Liver (tissue), 9 donors: ENCODE results near the gene CFAP251. TPM values are rescaled to one million over a fixed set of nuclear protein-coding genes. Genes with fewer than 3 reads are reported as not detected.
A peak's percentile ranks its signal among the peaks of the same experiment; 100 is the strongest.

Experiments
- DNase-seq: peaks from one replicate; pipeline ENCODE4 v3.0.0-alpha.2; 2017; ENCODE audit warnings: low spot score
- H3K27ac ChIP-seq, 2 donors: one replicate each; pipeline ENCODE4 v1.7.0; 2013; ENCODE audit warnings: inconsistent platforms in 2 of 2, low read length in 2 of 2, control low read depth in 1 of 2, low read depth in 1 of 2, mild to moderate bottlenecking in 1 of 2
- H3K27me3 ChIP-seq, 4 donors: one replicate each; pipeline versions ENCODE4 v1.6.1 to v1.7.0; 2013; ENCODE audit warnings: low read length in 3 of 4, inconsistent platforms in 1 of 4, mild to moderate bottlenecking in 1 of 4, moderate library complexity in 1 of 4; ENCODE audit not compliant: control insufficient read depth in 4 of 4, insufficient read depth in 4 of 4
- H3K36me3 ChIP-seq, 4 donors: one replicate each; pipeline versions ENCODE4 v1.6.1 to v1.7.0; 2013; ENCODE audit warnings: low read length in 3 of 4, mild to moderate bottlenecking in 3 of 4, low read depth in 1 of 4, moderate library complexity in 1 of 4; ENCODE audit not compliant: control insufficient read depth in 4 of 4, insufficient read depth in 3 of 4
- H3K4me1 ChIP-seq, 4 donors: one replicate each; pipeline versions ENCODE4 v1.6.1 to v1.7.0; 2013; ENCODE audit warnings: low read length in 3 of 4, mild to moderate bottlenecking in 3 of 4, moderate library complexity in 1 of 4; ENCODE audit not compliant: control insufficient read depth in 4 of 4, insufficient read depth in 4 of 4
- H3K4me3 ChIP-seq, 3 donors: one replicate each; pipeline versions ENCODE4 v1.6.1 to v1.7.0; 2013; ENCODE audit warnings: low read length in 3 of 3, control low read depth in 1 of 3, low read depth in 1 of 3, mild to moderate bottlenecking in 1 of 3
- H3K9ac ChIP-seq, 2 donors: one replicate each; pipeline ENCODE4 v1.7.0; 2013; ENCODE audit warnings: low read length in 2 of 2, mild to moderate bottlenecking in 2 of 2, moderate library complexity in 2 of 2, control low read depth in 1 of 2, low read depth in 1 of 2
- H3K9me3 ChIP-seq, 4 donors: one replicate each; pipeline versions ENCODE4 v1.6.1 to v1.7.0; 2013; ENCODE audit warnings: low read length in 3 of 4; ENCODE audit not compliant: control insufficient read depth in 4 of 4
- EGR1 ChIP-seq, 2 donors: IDR thresholded peaks; 2 replicates each; pipeline ENCODE4 v1.6.1; 2016 to 2018; ENCODE audit warnings: antibody characterized with exemption in 2 of 2, low read depth in 2 of 2
- FOXA1 ChIP-seq: IDR thresholded peaks from 2 replicates; pipeline ENCODE4 v1.6.1; 2016; ENCODE audit warnings: antibody characterized with exemption
- FOXA2 ChIP-seq: IDR thresholded peaks from 2 replicates; pipeline ENCODE4 v1.6.1; 2016; ENCODE audit warnings: antibody characterized with exemption
- GABPA ChIP-seq, 2 donors: IDR thresholded peaks in 1 of 2; conservative IDR thresholded peaks in 1 of 2; 2 replicates each; pipeline ENCODE4 v1.6.1; 2016; ENCODE audit warnings: antibody characterized with exemption in 2 of 2, mild to moderate bottlenecking in 1 of 2, moderate library complexity in 1 of 2
- HNF4A ChIP-seq, 2 donors: conservative IDR thresholded peaks; 2 replicates each; pipeline ENCODE4 v1.6.1; 2016; ENCODE audit warnings: antibody characterized with exemption in 2 of 2, mild to moderate bottlenecking in 2 of 2
- HNF4G ChIP-seq: IDR thresholded peaks from 2 replicates; pipeline ENCODE4 v1.6.1; 2016; ENCODE audit warnings: antibody characterized with exemption
- JUND ChIP-seq, 2 donors: IDR thresholded peaks; 2 replicates each; pipeline ENCODE4 v1.6.1; 2016; ENCODE audit warnings: antibody characterized with exemption in 2 of 2
- NR2F2 ChIP-seq: IDR thresholded peaks from 2 replicates; pipeline ENCODE4 v1.6.1; 2016; ENCODE audit warnings: antibody characterized with exemption
- RAD21 ChIP-seq, 2 donors: IDR thresholded peaks; 2 replicates each; pipeline ENCODE4 v1.6.1; 2016; ENCODE audit warnings: antibody characterized with exemption in 2 of 2, mild to moderate bottlenecking in 2 of 2
- RXRA ChIP-seq, 2 donors: IDR thresholded peaks; 2 replicates each; pipeline ENCODE4 v1.6.1; 2017 to 2018; ENCODE audit warnings: antibody characterized with exemption in 2 of 2, mild to moderate bottlenecking in 1 of 2
- SP1 ChIP-seq: IDR thresholded peaks from 2 replicates; pipeline ENCODE4 v1.6.1; 2018; ENCODE audit warnings: antibody characterized with exemption, mild to moderate bottlenecking
- TAF1 ChIP-seq: conservative IDR thresholded peaks from 2 replicates; pipeline ENCODE4 v1.6.1; 2016; ENCODE audit warnings: antibody characterized with exemption, mild to moderate bottlenecking
- YY1 ChIP-seq: IDR thresholded peaks from 2 replicates; pipeline ENCODE4 v1.6.1; 2016; ENCODE audit warnings: antibody characterized with exemption, mild to moderate bottlenecking
- WGBS: extraction: QIAGEN DNeasy Blood & Tissue Kit; methylation state at CpG from one replicate; pipeline ENCODE4 v1.1.7; 2013; 5-methylcytosine and 5-hydroxymethylcytosine counted together
- polyA plus RNA-seq, 2 donors: library from polyadenylated mRNA; stranded (reverse) in 1 of 2; unstranded in 1 of 2; fragments of 200-250 nt in 1 of 2; fragments of >200 nt in 1 of 2; fragmentation: Nextera tagmentation in 1 of 2; extraction: Ambion mirVana in 1 of 2; gene quantifications; one replicate each; pipeline versions ENCODE4 v1.2.1 to v1.2.3, GENCODE V29; 2013 to 2015
- total RNA-seq, 2 donors: library from RNA; depleted of rRNA; stranded (reverse); fragments of >200 nt; gene quantifications; one replicate each; pipeline ENCODE4 v1.2.3, GENCODE V29; 2014
- TF ChIP-seq, protein P1 (sequence below): IDR thresholded peaks from 2 replicates; pipeline ENCODE4 v1.6.1; 2016; ENCODE audit warnings: antibody characterized with exemption, mild to moderate bottlenecking
- TF ChIP-seq, protein P2 (sequence below): IDR thresholded peaks from 2 replicates; pipeline ENCODE4 v1.6.1; 2016; ENCODE audit warnings: antibody characterized with exemption
- TF ChIP-seq, protein P3 (sequence below): IDR thresholded peaks from 2 replicates; pipeline ENCODE4 v1.6.1; 2016; ENCODE audit warnings: antibody characterized with exemption
- TF ChIP-seq, protein P4 (sequence below): fragments of 150-350 bp; IDR thresholded peaks from 2 replicates; pipeline ENCODE4 v1.5.1; 2017; ENCODE audit warnings: improper control_type of control experiment, low read depth, low read length; ENCODE audit not compliant: missing input control
- TF ChIP-seq, protein P5 (sequence below): IDR thresholded peaks from 2 replicates; pipeline ENCODE4 v1.6.1; 2016; ENCODE audit warnings: antibody characterized with exemption
- donor health status: healthy.
- donor health status: healthy.
- donor health status: healthy.
- donor health status: healthy.
- donor health status: healthy.

The CFAP251 gene
- total and polyA plus RNA-seq, 4 donors, result 1.6 to 4.0 (median 2.0) TPM

DNA sequence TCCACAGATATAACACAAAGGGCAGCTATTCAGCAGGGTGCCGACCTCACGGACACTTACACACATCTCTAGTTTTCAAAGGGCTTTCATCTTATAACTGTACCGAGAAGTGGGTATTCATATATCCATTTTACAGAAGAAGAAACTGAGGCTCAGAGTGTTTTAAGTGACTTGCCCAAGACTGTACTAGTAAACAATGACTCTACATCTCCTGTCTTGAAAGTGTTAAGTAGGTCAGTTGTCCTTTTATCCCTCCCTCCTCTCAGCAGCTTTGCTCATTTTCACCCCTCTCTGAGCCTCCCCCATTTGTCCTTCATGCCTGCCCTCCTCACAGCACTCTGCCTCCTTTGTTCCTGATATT lies 13.8 kb downstream of the CFAP251 start (continued):
- TF ChIP-seq, protein P1, sequence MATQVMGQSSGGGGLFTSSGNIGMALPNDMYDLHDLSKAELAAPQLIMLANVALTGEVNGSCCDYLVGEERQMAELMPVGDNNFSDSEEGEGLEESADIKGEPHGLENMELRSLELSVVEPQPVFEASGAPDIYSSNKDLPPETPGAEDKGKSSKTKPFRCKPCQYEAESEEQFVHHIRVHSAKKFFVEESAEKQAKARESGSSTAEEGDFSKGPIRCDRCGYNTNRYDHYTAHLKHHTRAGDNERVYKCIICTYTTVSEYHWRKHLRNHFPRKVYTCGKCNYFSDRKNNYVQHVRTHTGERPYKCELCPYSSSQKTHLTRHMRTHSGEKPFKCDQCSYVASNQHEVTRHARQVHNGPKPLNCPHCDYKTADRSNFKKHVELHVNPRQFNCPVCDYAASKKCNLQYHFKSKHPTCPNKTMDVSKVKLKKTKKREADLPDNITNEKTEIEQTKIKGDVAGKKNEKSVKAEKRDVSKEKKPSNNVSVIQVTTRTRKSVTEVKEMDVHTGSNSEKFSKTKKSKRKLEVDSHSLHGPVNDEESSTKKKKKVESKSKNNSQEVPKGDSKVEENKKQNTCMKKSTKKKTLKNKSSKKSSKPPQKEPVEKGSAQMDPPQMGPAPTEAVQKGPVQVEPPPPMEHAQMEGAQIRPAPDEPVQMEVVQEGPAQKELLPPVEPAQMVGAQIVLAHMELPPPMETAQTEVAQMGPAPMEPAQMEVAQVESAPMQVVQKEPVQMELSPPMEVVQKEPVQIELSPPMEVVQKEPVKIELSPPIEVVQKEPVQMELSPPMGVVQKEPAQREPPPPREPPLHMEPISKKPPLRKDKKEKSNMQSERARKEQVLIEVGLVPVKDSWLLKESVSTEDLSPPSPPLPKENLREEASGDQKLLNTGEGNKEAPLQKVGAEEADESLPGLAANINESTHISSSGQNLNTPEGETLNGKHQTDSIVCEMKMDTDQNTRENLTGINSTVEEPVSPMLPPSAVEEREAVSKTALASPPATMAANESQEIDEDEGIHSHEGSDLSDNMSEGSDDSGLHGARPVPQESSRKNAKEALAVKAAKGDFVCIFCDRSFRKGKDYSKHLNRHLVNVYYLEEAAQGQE, result no peak

DNA sequence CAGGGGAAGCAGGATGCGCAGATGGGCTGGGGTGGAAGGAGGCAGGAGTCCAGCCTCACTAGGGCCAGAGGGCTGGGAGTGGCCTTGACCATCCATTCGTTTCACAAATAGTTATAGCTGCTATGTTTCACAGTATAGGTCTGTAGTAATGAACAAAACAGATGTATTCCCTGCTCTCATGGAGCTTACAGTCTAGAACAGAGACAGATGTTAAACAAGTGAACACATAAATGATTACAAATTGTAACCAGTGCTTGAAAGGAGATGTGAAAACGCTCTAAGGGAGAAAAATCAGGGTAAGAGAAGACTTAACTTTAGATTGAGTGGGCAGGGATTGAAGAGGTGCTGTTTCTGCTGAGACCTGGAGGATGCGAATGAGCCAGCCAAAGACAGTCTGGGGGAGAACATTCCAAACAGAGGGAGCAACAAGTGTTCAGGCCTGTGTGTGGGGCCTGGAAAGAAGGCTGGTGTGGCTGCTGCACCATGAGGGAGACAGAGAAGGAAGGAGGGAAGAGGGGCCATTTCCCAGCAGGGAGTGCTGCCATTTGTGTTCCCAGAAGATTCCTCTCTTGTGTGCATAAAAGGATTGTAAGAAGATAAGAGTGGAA lies 14.6 kb downstream of the CFAP251 start:
- H3K27ac ChIP-seq, result no peak overlapping the region
- H3K4me3 ChIP-seq, result no peak overlapping the region
- H3K9me3 ChIP-seq, result no peaks in the 10 kb centered on the region
- no peaks in the 10 kb centered on the region for H3K27me3 ChIP-seq
- no peak overlapping the region for H3K9ac ChIP-seq
- H3K4me1 ChIP-seq, result no peaks in the 10 kb centered on the region
- no peak for TF ChIP-seq FOXA1
- no peak for TF ChIP-seq JUND (IDR thresholded peaks at IDR 0.05)
- DNase-seq, result no peak
- H3K36me3 ChIP-seq, result no peaks in the 10 kb centered on the region
- WGBS, result 87% methylated on average over 4 of the region's 4 CpGs

DNA sequence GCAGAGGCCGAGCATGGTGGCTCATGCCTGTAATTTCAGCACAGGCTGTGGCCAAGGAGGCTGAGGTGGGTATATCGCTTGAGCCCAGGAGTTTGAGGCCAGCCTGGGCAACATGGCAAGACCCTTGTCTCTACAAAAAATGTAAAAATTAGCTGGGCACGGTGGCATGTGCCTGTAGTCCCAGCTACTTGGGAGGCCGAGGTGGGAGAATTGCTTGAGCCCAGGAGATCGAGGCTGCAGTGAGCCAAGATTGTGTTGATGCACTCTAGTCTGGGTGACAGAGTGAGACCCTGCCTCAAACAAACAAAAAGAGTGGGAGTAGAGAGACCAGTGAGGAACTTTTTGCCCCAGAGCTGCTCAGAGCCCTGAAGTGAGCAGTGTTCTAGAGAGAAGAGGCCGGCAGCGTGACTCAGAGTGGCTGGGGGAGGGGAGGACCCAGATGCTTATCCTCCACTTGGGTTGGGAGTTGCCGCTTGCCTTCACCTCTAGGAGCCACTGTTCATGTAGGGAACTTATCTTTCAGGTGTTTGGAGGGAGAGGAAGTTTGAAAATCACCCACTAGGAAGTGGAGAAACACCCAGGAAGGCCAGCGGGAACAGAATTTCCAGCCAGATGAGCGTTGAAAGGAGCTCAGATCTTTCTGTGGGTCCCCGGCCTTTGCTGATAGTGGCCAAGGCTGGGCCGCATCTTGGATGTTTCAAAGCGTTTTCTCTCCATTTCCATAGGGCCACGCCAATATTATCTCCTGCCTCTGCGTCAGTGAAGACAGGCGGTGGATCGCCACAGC lies 15.3 kb downstream of the CFAP251 start:
- Histone ChIP-seq H3K36me3 (no peaks in the 10 kb centered on the region), H3K4me3 (no peak overlapping the region), H3K27ac (no peak overlapping the region), H3K27me3 (no peaks in the 10 kb centered on the region), H3K9ac (no peak overlapping the region), H3K4me1 (no peaks in the 10 kb centered on the region), H3K9me3 (no peaks in the 10 kb centered on the region)
- TF ChIP-seq, protein P2, sequence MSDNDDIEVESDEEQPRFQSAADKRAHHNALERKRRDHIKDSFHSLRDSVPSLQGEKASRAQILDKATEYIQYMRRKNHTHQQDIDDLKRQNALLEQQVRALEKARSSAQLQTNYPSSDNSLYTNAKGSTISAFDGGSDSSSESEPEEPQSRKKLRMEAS, result no peak
- no peak for TF ChIP-seq NR2F2
- TF ChIP-seq, protein P3, sequence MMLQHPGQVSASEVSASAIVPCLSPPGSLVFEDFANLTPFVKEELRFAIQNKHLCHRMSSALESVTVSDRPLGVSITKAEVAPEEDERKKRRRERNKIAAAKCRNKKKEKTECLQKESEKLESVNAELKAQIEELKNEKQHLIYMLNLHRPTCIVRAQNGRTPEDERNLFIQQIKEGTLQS, result no peak
- TF ChIP-seq RXRA (IDR thresholded peaks at IDR 0.05), result no peak
- TF ChIP-seq YY1, result no peak
- TF ChIP-seq GABPA (IDR thresholded peaks at IDR 0.05 in 1 of 2, conservative IDR thresholded peaks at IDR 0.05 in 1 of 2), result no peak
- TF ChIP-seq FOXA2, result no peak
- TF ChIP-seq, protein P4, sequence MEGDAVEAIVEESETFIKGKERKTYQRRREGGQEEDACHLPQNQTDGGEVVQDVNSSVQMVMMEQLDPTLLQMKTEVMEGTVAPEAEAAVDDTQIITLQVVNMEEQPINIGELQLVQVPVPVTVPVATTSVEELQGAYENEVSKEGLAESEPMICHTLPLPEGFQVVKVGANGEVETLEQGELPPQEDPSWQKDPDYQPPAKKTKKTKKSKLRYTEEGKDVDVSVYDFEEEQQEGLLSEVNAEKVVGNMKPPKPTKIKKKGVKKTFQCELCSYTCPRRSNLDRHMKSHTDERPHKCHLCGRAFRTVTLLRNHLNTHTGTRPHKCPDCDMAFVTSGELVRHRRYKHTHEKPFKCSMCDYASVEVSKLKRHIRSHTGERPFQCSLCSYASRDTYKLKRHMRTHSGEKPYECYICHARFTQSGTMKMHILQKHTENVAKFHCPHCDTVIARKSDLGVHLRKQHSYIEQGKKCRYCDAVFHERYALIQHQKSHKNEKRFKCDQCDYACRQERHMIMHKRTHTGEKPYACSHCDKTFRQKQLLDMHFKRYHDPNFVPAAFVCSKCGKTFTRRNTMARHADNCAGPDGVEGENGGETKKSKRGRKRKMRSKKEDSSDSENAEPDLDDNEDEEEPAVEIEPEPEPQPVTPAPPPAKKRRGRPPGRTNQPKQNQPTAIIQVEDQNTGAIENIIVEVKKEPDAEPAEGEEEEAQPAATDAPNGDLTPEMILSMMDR, result no peak
- no peak for TF ChIP-seq FOXA1
- no peak for TF ChIP-seq HNF4A (conservative IDR thresholded peaks at IDR 0.05)
- no peak for TF ChIP-seq RAD21 (IDR thresholded peaks at IDR 0.05)
- no peak for TF ChIP-seq EGR1 (IDR thresholded peaks at IDR 0.05; ENCODE audit: low read depth in 2 of 2)
- TF ChIP-seq HNF4G, result no peak
- no peak for TF ChIP-seq TAF1
- TF ChIP-seq, protein P5, sequence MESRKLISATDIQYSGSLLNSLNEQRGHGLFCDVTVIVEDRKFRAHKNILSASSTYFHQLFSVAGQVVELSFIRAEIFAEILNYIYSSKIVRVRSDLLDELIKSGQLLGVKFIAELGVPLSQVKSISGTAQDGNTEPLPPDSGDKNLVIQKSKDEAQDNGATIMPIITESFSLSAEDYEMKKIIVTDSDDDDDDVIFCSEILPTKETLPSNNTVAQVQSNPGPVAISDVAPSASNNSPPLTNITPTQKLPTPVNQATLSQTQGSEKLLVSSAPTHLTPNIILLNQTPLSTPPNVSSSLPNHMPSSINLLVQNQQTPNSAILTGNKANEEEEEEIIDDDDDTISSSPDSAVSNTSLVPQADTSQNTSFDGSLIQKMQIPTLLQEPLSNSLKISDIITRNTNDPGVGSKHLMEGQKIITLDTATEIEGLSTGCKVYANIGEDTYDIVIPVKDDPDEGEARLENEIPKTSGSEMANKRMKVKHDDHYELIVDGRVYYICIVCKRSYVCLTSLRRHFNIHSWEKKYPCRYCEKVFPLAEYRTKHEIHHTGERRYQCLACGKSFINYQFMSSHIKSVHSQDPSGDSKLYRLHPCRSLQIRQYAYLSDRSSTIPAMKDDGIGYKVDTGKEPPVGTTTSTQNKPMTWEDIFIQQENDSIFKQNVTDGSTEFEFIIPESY, result no peak
- no peak for TF ChIP-seq SP1
- TF ChIP-seq, protein P1, result no peak
- no peak for TF ChIP-seq JUND (IDR thresholded peaks at IDR 0.05)
- DNase-seq, result peak; percentile 49
- WGBS, result 91% methylated on average over 17 of the region's 17 CpGs
